ENCODE measurements around the gene PAXX. TPM values are rescaled to one million over a fixed set of nuclear protein-coding genes. Genes with fewer than 3 reads are reported as not detected.

Gene PAXX
- total RNA-seq, 2 donors from 2014 or later: 34.0 to 97.2 TPM

GRCh38 chr9:136994888-136995230 is 2.6 kb downstream of the PAXX start:
- Histone ChIP-seq H3K4me3 (no peak overlapping the region), H3K36me3 (replicated peaks in 1 of 2; ENCODE audit: insufficient read depth in 1 of 2, low read depth in 2 of 2) (no peaks in the 10 kb centered on the region), H3K27ac (no peak overlapping the region), H3K4me1 (peaks cover 35% of the 10 kb centered on the region), H3K9me3 (no peaks in the 10 kb centered on the region), H3K27me3 (no peaks in the 10 kb centered on the region)
- DNase-seq: no peak
- WGBS, 2 donors: 51 to 57% methylated on average over 13 of the region's 40 CpGs
- no peak for ATAC-seq
- TF ChIP-seq POLR2A (IDR thresholded peaks at IDR 0.05): no peak
- TF ChIP-seq CTCF (IDR thresholded peaks at IDR 0.05): no peak
- intact Hi-C loops (cut with DNase I): no loop called here

GRCh38 chr9:136995362-136995761 is 3.1 kb downstream of the PAXX start:
- ATAC-seq: no peak
- TF ChIP-seq CTCF (IDR thresholded peaks at IDR 0.05) (no peak), POLR2A (IDR thresholded peaks at IDR 0.05) (no peak)
- Histone ChIP-seq H3K9me3 (no peaks in the 10 kb centered on the region), H3K36me3 (replicated peaks in 1 of 2; ENCODE audit: insufficient read depth in 1 of 2, low read depth in 2 of 2) (no peaks in the 10 kb centered on the region), H3K27me3 (no peaks in the 10 kb centered on the region), H3K4me1 (peaks cover 35% of the 10 kb centered on the region), H3K4me3 (no peak overlapping the region), H3K27ac (no peak overlapping the region)
- intact Hi-C loops (cut with DNase I): no loop called here
- WGBS, 2 donors: 37 to 42% methylated on average over 12 to 27 of the region's 30 CpGs
- no peak for DNase-seq

GRCh38 chr9:136995772-136996311 is 3.6 kb downstream of the PAXX start:
- peaks cover 35% of the 10 kb centered on the region for H3K4me1 ChIP-seq
- H3K27me3 ChIP-seq: no peaks in the 10 kb centered on the region
- no peaks in the 10 kb centered on the region for H3K9me3 ChIP-seq
- intact Hi-C loops (cut with DNase I): no loop called here
- no peak overlapping the region for H3K4me3 ChIP-seq
- DNase-seq (peak in 2 of 4 donors; percentile 45 to 53), ATAC-seq (no peak)
- no peaks in the 10 kb centered on the region for H3K36me3 ChIP-seq (replicated peaks in 1 of 2; ENCODE audit: insufficient read depth in 1 of 2, low read depth in 2 of 2)
- TF ChIP-seq CTCF (IDR thresholded peaks at IDR 0.05) (no peak), POLR2A (IDR thresholded peaks at IDR 0.05) (no peak)
- no peak overlapping the region for H3K27ac ChIP-seq
- 29 to 39% methylated on average over 3 to 7 of the region's 12 CpGs for WGBS, 2 donors

DNA sequence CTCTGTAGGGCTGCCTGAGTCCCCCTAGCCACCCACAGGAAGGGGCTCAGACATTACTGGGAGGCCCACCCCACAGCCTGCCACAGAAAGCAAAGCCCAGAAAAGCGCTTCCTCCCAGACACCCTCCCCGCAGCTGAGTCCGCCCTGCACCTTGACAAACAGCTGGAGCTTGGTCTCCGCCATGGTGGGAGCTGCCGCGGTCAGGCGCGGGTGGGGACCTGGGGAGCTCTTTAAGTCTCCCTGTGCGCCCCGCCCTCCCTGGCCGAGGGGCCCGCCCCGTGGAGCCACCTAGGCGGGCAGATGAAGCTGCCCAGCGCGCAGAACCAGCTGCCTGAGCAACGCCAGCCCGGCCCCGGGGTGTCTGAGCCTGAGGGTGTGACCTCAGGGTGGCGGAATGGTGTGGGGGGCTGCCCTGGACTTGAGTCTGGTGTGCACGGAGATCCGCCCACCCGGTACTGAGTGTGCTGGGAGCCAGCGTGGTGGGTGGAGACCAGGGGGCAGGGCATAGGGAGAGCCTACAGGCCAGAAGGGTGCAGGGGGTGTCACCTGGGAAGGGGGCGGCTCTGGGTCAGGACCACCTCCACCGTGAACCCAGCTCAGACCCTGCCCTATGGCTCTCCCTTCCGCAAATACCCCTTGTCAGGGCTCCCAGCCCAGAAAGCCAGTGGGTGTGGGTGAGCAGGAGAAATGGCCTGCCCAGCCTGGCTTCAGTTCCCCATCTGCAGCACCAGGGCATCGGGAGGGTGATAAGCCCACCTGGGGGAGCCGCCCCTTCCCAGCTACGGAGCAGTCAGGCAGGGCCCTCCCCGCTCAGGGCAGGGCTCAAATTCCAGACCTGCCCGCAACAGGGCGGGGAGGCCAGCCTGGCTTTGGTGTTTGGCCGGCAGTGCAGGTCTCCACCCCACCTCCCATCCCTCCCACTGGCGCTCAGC is 4.4 kb downstream of the PAXX start, which contains the start of gene CLIC3:
TSS of gene CLIC3 (minus strand) at position 208 of the 932 bp plus-strand sequence. CDS start at position 183, 25 bp downstream.
- Histone ChIP-seq H3K9me3 (no peaks in the 10 kb centered on the region), H3K27me3 (no peaks in the 10 kb centered on the region), H3K4me3 (no peak within 1 kb of the TSS), H3K36me3 (replicated peaks in 1 of 2; ENCODE audit: insufficient read depth in 1 of 2, low read depth in 2 of 2) (no peaks in the 10 kb centered on the region), H3K4me1 (peaks cover 32% of the 10 kb centered on the region), H3K27ac (no peak within 1 kb of the TSS)
- intact Hi-C loops (cut with DNase I): no loop called here
- WGBS, 2 donors: 36% methylated on average over 16 to 35 of the region's 35 CpGs
- TF ChIP-seq CTCF (IDR thresholded peaks at IDR 0.05) (no peak), POLR2A (IDR thresholded peaks at IDR 0.05) (no peak)
- DNase-seq (peak in 1 of 4 donors; percentile 20), ATAC-seq (no peak)

Measured in body of pancreas (tissue), 4 donors.